Loucy (cell line): Measurements from ENCODE around the gene SYNE2.
A peak's percentile ranks its signal among the peaks of the same experiment; 100 is the strongest.

Source experiments
- H2AFZ ChIP-seq: fragments of 200-600 bp; sonication (generic); 2 replicates; pipeline ENCODE4 v1.6.0; 2016; ENCODE audit warnings: antibody characterized with exemption, mild to moderate bottlenecking, low read length, moderate library complexity
- H3F3A ChIP-seq: fragments of 200-600 bp; 2 replicates; pipeline ENCODE4 v1.6.0; 2016; ENCODE audit warnings: antibody characterized with exemption, low read depth, mild to moderate bottlenecking
- H3K27me3 ChIP-seq: fragments of 200-600 bp; sonication (generic); 2 replicates; pipeline ENCODE4 v1.6.1; 2014; ENCODE audit warnings: low read length, mild to moderate bottlenecking; ENCODE audit not compliant: insufficient read depth, poor library complexity, severe bottlenecking
- H3K36me3 ChIP-seq: fragments of 200-600 bp; sonication (generic); 2 replicates; pipeline ENCODE4 v1.6.1; 2016; ENCODE audit warnings: low read length; ENCODE audit not compliant: insufficient read depth
- H3K4me1 ChIP-seq: fragments of 200-600 bp; sonication (generic); 2 replicates; pipeline ENCODE4 v1.5.1; 2014; ENCODE audit warnings: low read length, mild to moderate bottlenecking; ENCODE audit not compliant: insufficient read depth, poor library complexity, severe bottlenecking
- H3K4me2 ChIP-seq: fragments of 200-600 bp; sonication (generic); 2 replicates; pipeline ENCODE4 v1.6.0; 2014; ENCODE audit warnings: antibody characterized with exemption, low read length, low read depth, mild to moderate bottlenecking; ENCODE audit not compliant: poor library complexity, severe bottlenecking
- H3K4me3 ChIP-seq: fragments of 200-600 bp; sonication (generic); 2 replicates; pipeline ENCODE4 v1.5.1; 2014; ENCODE audit warnings: low read length, mild to moderate bottlenecking, mixed read lengths; ENCODE audit not compliant: poor library complexity, severe bottlenecking
- H3K79me2 ChIP-seq: fragments of 200-600 bp; sonication (generic); 2 replicates; pipeline ENCODE4 v1.6.1; 2014; ENCODE audit warnings: low read length; ENCODE audit not compliant: insufficient read depth
- H3K9ac ChIP-seq: fragments of 200-600 bp; sonication (generic); 2 replicates; pipeline ENCODE4 v1.6.0; 2014; ENCODE audit warnings: mild to moderate bottlenecking, low read depth, low read length, moderate library complexity; ENCODE audit not compliant: poor library complexity, severe bottlenecking
- H3K9me2 ChIP-seq: fragments of 200-600 bp; sonication (generic); replicated peaks from 2 replicates; pipeline ENCODE4 v1.6.1; 2016; ENCODE audit warnings: low read depth, low read length, mixed read lengths
- H3K9me3 ChIP-seq: fragments of 200-600 bp; sonication (generic); 2 replicates; pipeline ENCODE4 v1.6.1; 2014; ENCODE audit warnings: mild to moderate bottlenecking, antibody characterized with exemption, low read length, low read depth; ENCODE audit not compliant: insufficient read depth
- H4K20me1 ChIP-seq: fragments of 200-600 bp; sonication (generic); 2 replicates; pipeline ENCODE4 v1.6.0; 2014; ENCODE audit warnings: antibody characterized with exemption, low read length, mild to moderate bottlenecking; ENCODE audit not compliant: insufficient read depth, poor library complexity, severe bottlenecking
- EZH2phosphoT487 ChIP-seq: fragments of 200-600 bp; IDR thresholded peaks from 2 replicates; pipeline ENCODE4 v1.6.1; 2018; ENCODE audit warnings: antibody characterized with exemption, mild to moderate bottlenecking, moderate library complexity, borderline replicate concordance
- TF ChIP-seq, protein P1 (sequence below): fragments of 200-600 bp; sonication (generic); conservative IDR thresholded peaks from 2 replicates; pipeline ENCODE4 v1.5.1; 2014; ENCODE audit warnings: mild to moderate bottlenecking, antibody characterized with exemption, low read length

The SYNE2 gene

GRCh38 chr14:63993992-63994391 lies 141.2 kb downstream of the SYNE2 start:
- Histone ChIP-seq H3K4me3 (no peak overlapping the region), H3K27me3 (no peaks in the 10 kb centered on the region), H3K79me2 (no peaks in the 10 kb centered on the region), H3K9ac (no peak overlapping the region), H3K36me3 (peaks cover 13% of the 10 kb centered on the region; the same call in 1 of the 2 replicates), H3K9me2 (no peaks in the 10 kb centered on the region), H3K4me2 (no peak overlapping the region), H3F3A (no peaks in the 10 kb centered on the region), H3K9me3 (no peaks in the 10 kb centered on the region), H4K20me1 (no peaks in the 10 kb centered on the region), H3K4me1 (no peaks in the 10 kb centered on the region), H2AFZ (no peak overlapping the region)
- TF ChIP-seq, protein P1, sequence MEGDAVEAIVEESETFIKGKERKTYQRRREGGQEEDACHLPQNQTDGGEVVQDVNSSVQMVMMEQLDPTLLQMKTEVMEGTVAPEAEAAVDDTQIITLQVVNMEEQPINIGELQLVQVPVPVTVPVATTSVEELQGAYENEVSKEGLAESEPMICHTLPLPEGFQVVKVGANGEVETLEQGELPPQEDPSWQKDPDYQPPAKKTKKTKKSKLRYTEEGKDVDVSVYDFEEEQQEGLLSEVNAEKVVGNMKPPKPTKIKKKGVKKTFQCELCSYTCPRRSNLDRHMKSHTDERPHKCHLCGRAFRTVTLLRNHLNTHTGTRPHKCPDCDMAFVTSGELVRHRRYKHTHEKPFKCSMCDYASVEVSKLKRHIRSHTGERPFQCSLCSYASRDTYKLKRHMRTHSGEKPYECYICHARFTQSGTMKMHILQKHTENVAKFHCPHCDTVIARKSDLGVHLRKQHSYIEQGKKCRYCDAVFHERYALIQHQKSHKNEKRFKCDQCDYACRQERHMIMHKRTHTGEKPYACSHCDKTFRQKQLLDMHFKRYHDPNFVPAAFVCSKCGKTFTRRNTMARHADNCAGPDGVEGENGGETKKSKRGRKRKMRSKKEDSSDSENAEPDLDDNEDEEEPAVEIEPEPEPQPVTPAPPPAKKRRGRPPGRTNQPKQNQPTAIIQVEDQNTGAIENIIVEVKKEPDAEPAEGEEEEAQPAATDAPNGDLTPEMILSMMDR, result peak; percentile 39
- no peak for TF ChIP-seq EZH2phosphoT487

GRCh38 chr14:63995285-63995684 lies 142.5 kb downstream of the SYNE2 start:
- Histone ChIP-seq H3K79me2 (no peaks in the 10 kb centered on the region), H2AFZ (no peak overlapping the region), H3K4me1 (no peaks in the 10 kb centered on the region), H3K36me3 (peaks cover 23% of the 10 kb centered on the region; the same call in 1 of the 2 replicates), H3K4me3 (no peak overlapping the region), H3K9me2 (no peaks in the 10 kb centered on the region), H3K4me2 (no peak overlapping the region), H3K27me3 (no peaks in the 10 kb centered on the region), H3F3A (no peaks in the 10 kb centered on the region), H4K20me1 (no peaks in the 10 kb centered on the region), H3K9me3 (no peaks in the 10 kb centered on the region), H3K9ac (no peak overlapping the region)
- no peak for TF ChIP-seq EZH2phosphoT487
- TF ChIP-seq, protein P1, result no peak

DNA sequence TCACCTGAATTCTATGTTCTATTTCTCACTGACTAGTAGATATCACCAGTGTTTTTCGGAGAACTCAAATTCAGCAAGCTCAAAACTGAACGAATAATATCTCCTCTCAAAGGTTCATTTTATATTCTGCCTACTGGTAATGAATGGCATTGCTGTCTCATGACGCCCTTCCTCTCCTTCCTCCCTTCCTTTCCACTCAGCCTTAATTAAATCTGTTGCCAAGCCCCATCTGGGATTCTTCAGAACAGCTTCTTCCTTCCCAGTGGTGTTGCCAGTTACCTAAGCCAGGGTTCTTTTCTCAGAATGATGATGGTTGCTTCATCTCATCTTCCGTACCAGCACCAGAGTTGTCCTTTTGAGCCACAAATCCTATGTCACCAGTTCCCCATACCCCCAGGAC lies 143.2 kb downstream of the SYNE2 start:
- no peaks in the 10 kb centered on the region for H3K9me2 ChIP-seq
- H3K4me2 ChIP-seq, result no peak overlapping the region
- H4K20me1 ChIP-seq, result no peaks in the 10 kb centered on the region
- no peak for TF ChIP-seq EZH2phosphoT487
- H3K4me1 ChIP-seq, result no peaks in the 10 kb centered on the region
- no peaks in the 10 kb centered on the region for H3K9me3 ChIP-seq
- no peaks in the 10 kb centered on the region for H3K79me2 ChIP-seq
- peaks cover 29% of the 10 kb centered on the region; the same call in 1 of the 2 replicates for H3K36me3 ChIP-seq
- no peaks in the 10 kb centered on the region for H3K27me3 ChIP-seq
- H3F3A ChIP-seq, result no peaks in the 10 kb centered on the region
- no peak overlapping the region for H3K9ac ChIP-seq
- H2AFZ ChIP-seq, result no peak overlapping the region
- H3K4me3 ChIP-seq, result no peak overlapping the region

DNA sequence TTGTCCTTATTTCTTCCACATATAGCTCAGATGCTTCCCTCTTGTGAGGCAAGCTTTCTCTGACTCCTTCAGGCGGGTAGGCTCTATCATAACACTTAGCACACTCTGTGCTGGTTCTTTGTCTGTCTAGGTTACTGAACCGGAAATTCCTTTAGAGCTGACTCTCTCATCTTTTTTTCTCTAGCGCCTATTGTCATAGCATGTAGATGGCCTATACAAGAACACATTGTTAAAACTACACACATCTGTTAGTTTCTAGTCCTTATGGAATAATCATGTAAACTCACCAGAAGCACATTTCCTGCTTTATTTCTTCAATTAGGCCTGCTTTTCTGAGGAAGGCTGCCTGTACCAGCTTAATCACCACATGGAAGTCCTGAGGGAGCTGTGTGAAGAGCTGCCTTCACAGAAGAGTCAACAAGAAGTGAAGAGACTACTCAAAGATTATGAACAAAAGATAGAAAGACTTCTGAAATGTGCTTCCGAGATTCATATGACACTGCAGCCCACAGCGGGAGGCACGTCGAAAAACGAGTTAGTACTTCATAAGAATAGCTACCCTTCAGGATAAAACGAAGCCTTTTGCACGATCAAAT lies 143.9 kb downstream of the SYNE2 start:
- H3K27me3 ChIP-seq, result no peaks in the 10 kb centered on the region
- no peaks in the 10 kb centered on the region for H3F3A ChIP-seq
- H4K20me1 ChIP-seq, result no peaks in the 10 kb centered on the region
- no peak for TF ChIP-seq EZH2phosphoT487
- TF ChIP-seq, protein P1, result no peak
- H3K4me1 ChIP-seq, result no peaks in the 10 kb centered on the region
- H3K36me3 ChIP-seq, result peaks cover 28% of the 10 kb centered on the region; the same call in 1 of the 2 replicates
- H3K9me3 ChIP-seq, result no peaks in the 10 kb centered on the region
- no peak overlapping the region for H3K4me3 ChIP-seq
- H3K9ac ChIP-seq, result no peak overlapping the region
- H3K9me2 ChIP-seq, result no peaks in the 10 kb centered on the region
- no peak overlapping the region for H3K4me2 ChIP-seq
- H3K79me2 ChIP-seq, result no peaks in the 10 kb centered on the region
- H2AFZ ChIP-seq, result no peak overlapping the region
